Activated B cell treated with CpG ODN at 0.5 μM for 24 hours (primary cell): ENCODE measurements around the gene RNF133. TPM values are rescaled to one million over a fixed set of nuclear protein-coding genes. Genes with fewer than 3 reads are reported as not detected.
"Not testable (repeated sequence)": the region's sequence is repeated elsewhere in the genome, so short reads cannot be mapped to it uniquely, and the experiment has no call there.

ENCODE experiments used
- ATAC-seq: fragments of 200-7000 bp; cut with Tn5 transposase; one replicate; pipeline ENCODE4 v1.10.0; 2021; ENCODE audit warnings: low read depth, mild to moderate bottlenecking, moderate library complexity
- CTCF ChIA-PET: fragments of 350-600 bp; sonication (Branson Sonifier 250); formaldehyde crosslinking; loops from one replicate; lab custom pipeline; 2021; ENCODE audit warnings: antibody characterized with exemption; lab: Charles Lee
- POLR2A ChIA-PET: fragments of 350-600 bp; sonication (Branson Sonifier 250); formaldehyde crosslinking; loops from one replicate; lab custom pipeline; 2021; ENCODE audit warnings: antibody characterized with exemption; lab: Charles Lee
- DNase-seq: peaks from one replicate; pipeline ENCODE4 v3.0.0; 2022
- H3K27ac Mint-ChIP-seq: one replicate; pipeline ENCODE4 v1.8.0; 2020; ENCODE audit warnings: mixed read lengths
- H3K27me3 Mint-ChIP-seq: one replicate; pipeline ENCODE4 v1.8.0; 2021; ENCODE audit warnings: mixed read lengths
- H3K36me3 Mint-ChIP-seq: one replicate; pipeline ENCODE4 v1.8.0; 2021; ENCODE audit warnings: low read depth, mixed read lengths
- H3K4me1 Mint-ChIP-seq: one replicate; pipeline ENCODE4 v1.8.0; 2021; ENCODE audit warnings: mixed read lengths
- H3K4me3 Mint-ChIP-seq: one replicate; pipeline ENCODE4 v1.8.0; 2020; ENCODE audit warnings: mild to moderate bottlenecking, mixed read lengths
- H3K9me3 Mint-ChIP-seq: one replicate; pipeline ENCODE4 v1.8.0; 2020; ENCODE audit warnings: mixed read lengths
- intact Hi-C: fragments of 100-400 bp; cut with micrococcal nuclease; formaldehyde crosslinking; loops from one replicate; pipeline ENCODE4 v1.15.1; 2024
- total RNA-seq: library from RNA; stranded (reverse); gene quantifications from 2 replicates; pipeline ENCODE4 v1.2.3, GENCODE V29; 2022
- TF ChIP-seq, protein P1 (sequence below): fragments of 200-600 bp; IDR thresholded peaks from one replicate; pipeline ENCODE4 v1.8.0; 2022; ENCODE audit warnings: antibody characterized with exemption, mild to moderate bottlenecking

The RNF133 gene
- total RNA-seq, 1 donor from 2014 or later = not detected

GRCh38 chr7:122682815-122683550 lies 15.9 kb downstream of the RNF133 start:
- Mint-ChIP-seq H3K9me3 (no peaks in the 10 kb centered on the region), H3K4me3 (no peak overlapping the region), H3K36me3 (no peaks in the 10 kb centered on the region), H3K4me1 (no peaks in the 10 kb centered on the region), H3K27me3 (no peaks in the 10 kb centered on the region), H3K27ac (no peak overlapping the region)
- no peak for DNase-seq
- no peak for ATAC-seq
- ChIA-PET CTCF (no interaction called here), POLR2A (no interaction called here)
- intact Hi-C loops = no loop called here
- TF ChIP-seq, protein P1, sequence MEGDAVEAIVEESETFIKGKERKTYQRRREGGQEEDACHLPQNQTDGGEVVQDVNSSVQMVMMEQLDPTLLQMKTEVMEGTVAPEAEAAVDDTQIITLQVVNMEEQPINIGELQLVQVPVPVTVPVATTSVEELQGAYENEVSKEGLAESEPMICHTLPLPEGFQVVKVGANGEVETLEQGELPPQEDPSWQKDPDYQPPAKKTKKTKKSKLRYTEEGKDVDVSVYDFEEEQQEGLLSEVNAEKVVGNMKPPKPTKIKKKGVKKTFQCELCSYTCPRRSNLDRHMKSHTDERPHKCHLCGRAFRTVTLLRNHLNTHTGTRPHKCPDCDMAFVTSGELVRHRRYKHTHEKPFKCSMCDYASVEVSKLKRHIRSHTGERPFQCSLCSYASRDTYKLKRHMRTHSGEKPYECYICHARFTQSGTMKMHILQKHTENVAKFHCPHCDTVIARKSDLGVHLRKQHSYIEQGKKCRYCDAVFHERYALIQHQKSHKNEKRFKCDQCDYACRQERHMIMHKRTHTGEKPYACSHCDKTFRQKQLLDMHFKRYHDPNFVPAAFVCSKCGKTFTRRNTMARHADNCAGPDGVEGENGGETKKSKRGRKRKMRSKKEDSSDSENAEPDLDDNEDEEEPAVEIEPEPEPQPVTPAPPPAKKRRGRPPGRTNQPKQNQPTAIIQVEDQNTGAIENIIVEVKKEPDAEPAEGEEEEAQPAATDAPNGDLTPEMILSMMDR = no peak

- H3K27ac Mint-ChIP-seq, H3K4me1 Mint-ChIP-seq, H3K9me3 Mint-ChIP-seq, H3K36me3 Mint-ChIP-seq, CTCF ChIA-PET, DNase-seq, H3K27me3 Mint-ChIP-seq, H3K4me3 Mint-ChIP-seq, ATAC-seq, intact Hi-C loops, POLR2A ChIA-PET: not testable (repeated sequence)
Observed at GRCh38 chr7:122681186-122681585, 17.7 kb downstream of the RNF133 start.

GRCh38 chr7:122679813-122680212 lies 19.1 kb downstream of the RNF133 start:
- no peak for ATAC-seq
- no peak for DNase-seq
- Mint-ChIP-seq H3K4me3 (no peak overlapping the region), H3K9me3 (no peaks in the 10 kb centered on the region), H3K27me3 (no peaks in the 10 kb centered on the region), H3K27ac (no peak overlapping the region), H3K4me1 (no peaks in the 10 kb centered on the region), H3K36me3 (no peaks in the 10 kb centered on the region)
- intact Hi-C loops = no loop called here
- ChIA-PET POLR2A (no interaction called here), CTCF (no interaction called here)
- TF ChIP-seq, protein P1 = no peak

- CTCF ChIA-PET, H3K4me3 Mint-ChIP-seq, POLR2A ChIA-PET, H3K9me3 Mint-ChIP-seq, H3K4me1 Mint-ChIP-seq, H3K36me3 Mint-ChIP-seq, intact Hi-C loops, DNase-seq, H3K27me3 Mint-ChIP-seq, H3K27ac Mint-ChIP-seq, ATAC-seq: not testable (repeated sequence)
Observed at GRCh38 chr7:122679269-122679709, 19.6 kb downstream of the RNF133 start.

DNA sequence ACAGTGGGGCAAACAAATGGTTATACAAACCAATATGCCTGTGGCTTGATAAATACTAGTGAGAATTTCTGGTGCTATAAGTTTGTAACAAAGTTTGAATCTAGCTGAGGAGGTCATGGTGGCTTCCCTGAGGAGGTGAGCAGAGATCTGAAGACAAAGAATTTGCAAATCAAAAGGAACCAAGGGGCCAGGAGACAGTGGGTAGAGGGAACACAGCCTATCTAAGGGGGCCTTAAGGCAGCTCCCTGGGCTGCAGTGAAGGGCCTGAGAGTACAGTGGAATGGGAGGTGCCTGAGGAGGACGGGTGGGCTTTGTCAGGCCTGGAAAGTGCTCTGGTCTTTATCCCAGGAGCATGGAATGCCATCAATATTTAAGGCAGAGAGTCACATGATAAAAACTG lies 21.8 kb downstream of the RNF133 start:
- no peak for DNase-seq
- no peak for ATAC-seq
- ChIA-PET POLR2A (no interaction called here), CTCF (no interaction called here)
- TF ChIP-seq, protein P1 = no peak
- Mint-ChIP-seq H3K4me3 (no peak overlapping the region), H3K9me3 (no peaks in the 10 kb centered on the region), H3K4me1 (no peaks in the 10 kb centered on the region), H3K36me3 (no peaks in the 10 kb centered on the region), H3K27me3 (no peaks in the 10 kb centered on the region), H3K27ac (no peak overlapping the region)
- intact Hi-C loops = no loop called here

DNA sequence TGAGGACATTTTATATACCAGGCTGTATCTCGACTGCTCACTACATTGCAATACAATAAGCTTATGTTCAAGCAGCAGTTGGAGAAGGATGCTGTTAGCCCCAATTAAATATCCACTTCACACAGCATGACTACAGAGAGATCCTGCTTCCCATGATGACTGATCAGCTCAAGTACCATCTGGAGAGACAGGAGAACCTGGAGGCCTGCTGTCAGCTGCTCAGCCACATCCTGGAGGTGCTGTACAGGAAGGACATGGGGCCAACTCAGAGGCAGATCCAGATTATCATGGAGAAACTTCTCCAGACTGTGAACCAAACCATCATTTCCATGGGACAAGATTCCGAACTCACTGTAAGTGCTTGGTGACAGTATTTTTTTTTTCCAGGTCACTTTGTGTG lies 22.5 kb downstream of the RNF133 start:
- no peak overlapping the region for H3K4me3 Mint-ChIP-seq
- DNase-seq = no peak
- ChIA-PET CTCF (no interaction called here), POLR2A (no interaction called here)
- no peak for ATAC-seq
- H3K36me3 Mint-ChIP-seq = no peaks in the 10 kb centered on the region
- H3K27me3 Mint-ChIP-seq = no peaks in the 10 kb centered on the region
- H3K9me3 Mint-ChIP-seq = no peaks in the 10 kb centered on the region
- H3K27ac Mint-ChIP-seq = no peak overlapping the region
- H3K4me1 Mint-ChIP-seq = no peaks in the 10 kb centered on the region
- TF ChIP-seq, protein P1 = no peak
- intact Hi-C loops = no loop called here
